Measurements from ENCODE around the gene ATP10D.
"Not testable (repeated sequence)": the region's sequence is repeated elsewhere in the genome, so short reads cannot be mapped to it uniquely, and the experiment has no call there.

DNA sequence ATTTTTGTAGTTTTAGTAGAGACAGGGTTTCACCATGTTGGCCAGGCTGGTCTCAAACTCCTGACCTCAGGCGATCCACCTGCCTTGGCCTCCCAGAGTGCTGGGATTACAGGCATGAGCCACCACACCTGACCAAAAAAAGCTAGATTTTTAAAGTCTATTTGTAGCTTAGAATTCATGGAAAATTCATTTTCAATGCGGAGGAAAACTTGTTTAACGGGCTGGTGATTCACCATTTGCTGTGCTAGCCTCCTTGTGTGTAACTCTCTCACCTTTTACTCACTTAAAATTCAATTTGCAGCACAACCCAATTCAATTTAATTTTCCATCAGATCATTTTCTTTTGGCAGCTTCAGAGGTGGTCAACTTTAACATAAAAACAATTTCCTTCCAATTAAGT, 70.8 kb downstream of the ATP10D start:
- TF ChIP-seq, protein P1, sequence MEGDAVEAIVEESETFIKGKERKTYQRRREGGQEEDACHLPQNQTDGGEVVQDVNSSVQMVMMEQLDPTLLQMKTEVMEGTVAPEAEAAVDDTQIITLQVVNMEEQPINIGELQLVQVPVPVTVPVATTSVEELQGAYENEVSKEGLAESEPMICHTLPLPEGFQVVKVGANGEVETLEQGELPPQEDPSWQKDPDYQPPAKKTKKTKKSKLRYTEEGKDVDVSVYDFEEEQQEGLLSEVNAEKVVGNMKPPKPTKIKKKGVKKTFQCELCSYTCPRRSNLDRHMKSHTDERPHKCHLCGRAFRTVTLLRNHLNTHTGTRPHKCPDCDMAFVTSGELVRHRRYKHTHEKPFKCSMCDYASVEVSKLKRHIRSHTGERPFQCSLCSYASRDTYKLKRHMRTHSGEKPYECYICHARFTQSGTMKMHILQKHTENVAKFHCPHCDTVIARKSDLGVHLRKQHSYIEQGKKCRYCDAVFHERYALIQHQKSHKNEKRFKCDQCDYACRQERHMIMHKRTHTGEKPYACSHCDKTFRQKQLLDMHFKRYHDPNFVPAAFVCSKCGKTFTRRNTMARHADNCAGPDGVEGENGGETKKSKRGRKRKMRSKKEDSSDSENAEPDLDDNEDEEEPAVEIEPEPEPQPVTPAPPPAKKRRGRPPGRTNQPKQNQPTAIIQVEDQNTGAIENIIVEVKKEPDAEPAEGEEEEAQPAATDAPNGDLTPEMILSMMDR (IDR thresholded peaks at IDR 0.05) = not testable (repeated sequence)
- TF ChIP-seq POLR2A (IDR thresholded peaks at IDR 0.05) = not testable (repeated sequence)
